HCT116 (cell line): ENCODE measurements around the gene PCDHGA1. TPM values are rescaled to one million over a fixed set of nuclear protein-coding genes. Genes with fewer than 3 reads are reported as not detected.

Experiments used
- ATAC-seq: fragments of 200-7000 bp; cut with Tn5 transposase; 2 replicates; pipeline ENCODE4 v1.9.1; 2020; ENCODE audit warnings: mild to moderate bottlenecking, moderate library complexity
- BruUV-seq: library from RNA; stranded (reverse); fragments of 400-500 nt; replicated peaks from 2 replicates; lab custom pipeline; 2021; lab: Mats Ljungman, UMichigan
- CTCF ChIA-PET: fragments of 300-600 bp; sonication (Branson Sonifier 250); formaldehyde crosslinking; loops from one replicate; lab custom pipeline; 2021; ENCODE audit warnings: antibody characterized with exemption; lab: Charles Lee
- POLR2A ChIA-PET: fragments of 300-600, 350-600 bp; sonication (Branson Sonifier 250); formaldehyde crosslinking; loops from one replicate; lab custom pipeline; 2021; ENCODE audit warnings: antibody characterized with exemption; lab: Charles Lee
- RAD21 ChIA-PET, 2 experiments: fragments of 300-600 bp; sonication (Branson Sonifier 250); formaldehyde crosslinking; loops; one replicate each; lab custom pipeline; 2023; ENCODE audit warnings: low total read pairs in 2 of 2; ENCODE audit not compliant: uncharacterized antibody in 2 of 2, unreplicated experiment in 2 of 2, low non-redundant PET in 1 of 2; lab: Charles Lee
- DNase-seq: peaks from one replicate; pipeline ENCODE4 v3.0.0-alpha.2; 2010; ENCODE audit warnings: low read depth, low spot score
- H2AFZ ChIP-seq: fragments of 200-600 bp; shearing (Covaris generic), sonication (generic); 2 replicates; pipeline ENCODE4 v1.6.1; 2017; ENCODE audit warnings: low read depth, mixed run types, mixed read lengths, antibody characterized with exemption, low read length; ENCODE audit not compliant: poor library complexity, severe bottlenecking
- H3K27ac ChIP-seq: 2 replicates; pipeline ENCODE4 v1.5.1; 2012; ENCODE audit warnings: low read depth, low read length
- H3K27me3 ChIP-seq: fragments of 200-600 bp; sonication (generic); 2 replicates; pipeline ENCODE4 v1.6.1; 2016; ENCODE audit warnings: mixed run types, low read length, mixed read lengths; ENCODE audit not compliant: insufficient read depth
- H3K36me3 ChIP-seq, 2 experiments: fragments of 200-500 bp in 1 of 2; fragments of 200-600 bp in 1 of 2; sonication (Bioruptor generic) in 1 of 2; sonication (generic) in 1 of 2; 2 replicates each; pipeline versions ENCODE4 v1.5.1 to v1.6.1; 2014 to 2016; ENCODE audit warnings: low read length in 2 of 2, inconsistent platforms in 1 of 2, mixed read lengths in 1 of 2, mixed run types in 1 of 2; ENCODE audit not compliant: insufficient read depth in 2 of 2, control insufficient read depth in 1 of 2
- H3K4me1 ChIP-seq, 2 experiments: fragments of 200-600 bp in 1 of 2; sonication (generic) in 1 of 2; 2 replicates each; pipeline versions ENCODE4 v1.5.1 to v1.6.1; 2012 to 2017; ENCODE audit warnings: low read length in 2 of 2, inconsistent platforms in 1 of 2, mild to moderate bottlenecking in 1 of 2, mixed read lengths in 1 of 2, mixed run types in 1 of 2, moderate library complexity in 1 of 2; ENCODE audit not compliant: insufficient read depth in 2 of 2, control insufficient read depth in 1 of 2
- H3K4me2 ChIP-seq: fragments of 200-600 bp; sonication (generic); 2 replicates; pipeline ENCODE4 v1.6.1; 2017; ENCODE audit warnings: mixed run types, low read length, mixed read lengths
- H3K4me3 ChIP-seq, 2 experiments: fragments of 200-600 bp in 1 of 2; sonication (generic) in 1 of 2; replicated peaks in 1 of 2; 2 replicates each; pipeline ENCODE4 v1.5.1; 2011 to 2016; ENCODE audit warnings: low read length in 2 of 2, control low read depth in 1 of 2, low read depth in 1 of 2, mild to moderate bottlenecking in 1 of 2, mixed read lengths in 1 of 2, mixed run types in 1 of 2
- H3K79me2 ChIP-seq: fragments of 200-600 bp; sonication (generic); 2 replicates; pipeline ENCODE4 v1.6.1; 2017; ENCODE audit warnings: mild to moderate bottlenecking, mixed run types, low read length, moderate library complexity, mixed read lengths; ENCODE audit not compliant: insufficient read depth
- H3K9ac ChIP-seq: fragments of 200-600 bp; sonication (generic); 2 replicates; pipeline ENCODE4 v1.6.1; 2016; ENCODE audit warnings: low read length, mixed read lengths
- H3K9me2 ChIP-seq: fragments of 200-600 bp; sonication (generic), shearing (Covaris generic); 2 replicates; pipeline ENCODE4 v1.6.1; 2017; ENCODE audit warnings: mixed run types, mild to moderate bottlenecking, moderate library complexity; ENCODE audit not compliant: insufficient read depth
- H3K9me3 ChIP-seq, 2 experiments: fragments of 200-500 bp in 1 of 2; fragments of 200-600 bp in 1 of 2; sonication (Bioruptor generic) in 1 of 2; sonication (generic) in 1 of 2; 2 replicates each; pipeline ENCODE4 v1.6.1; 2014 to 2017; ENCODE audit warnings: low read length in 2 of 2, mixed read lengths in 2 of 2, inconsistent platforms in 1 of 2, low read depth in 1 of 2, mild to moderate bottlenecking in 1 of 2, mixed run types in 1 of 2, moderate library complexity in 1 of 2; ENCODE audit not compliant: control insufficient read depth in 1 of 2, insufficient read depth in 1 of 2
- H4K20me1 ChIP-seq: fragments of 200-600 bp; sonication (generic), shearing (Covaris generic); 2 replicates; pipeline ENCODE4 v1.6.1; 2017; ENCODE audit warnings: mixed run types, mild to moderate bottlenecking, moderate library complexity; ENCODE audit not compliant: insufficient read depth
- ATF3 ChIP-seq: IDR thresholded peaks from 2 replicates; pipeline ENCODE4 v1.6.1; 2012
- CBX3 ChIP-seq: IDR thresholded peaks from 2 replicates; pipeline ENCODE4 v1.6.1; 2012; ENCODE audit warnings: low read depth
- CEBPB ChIP-seq: IDR thresholded peaks from 2 replicates; pipeline ENCODE4 v1.6.1; 2012; ENCODE audit warnings: low read depth
- EGR1 ChIP-seq: IDR thresholded peaks from 2 replicates; pipeline ENCODE4 v1.6.1; 2012; ENCODE audit warnings: low read depth
- EZH2 ChIP-seq: fragments of 200-600 bp; sonication (generic); IDR thresholded peaks from 2 replicates; pipeline ENCODE4 v1.6.1; 2017; ENCODE audit warnings: antibody characterized with exemption, mixed run types
- FOSL1 ChIP-seq: IDR thresholded peaks from 2 replicates; pipeline ENCODE4 v1.6.1; 2012; ENCODE audit warnings: low read depth
- JUND ChIP-seq: IDR thresholded peaks from 2 replicates; pipeline ENCODE4 v1.6.1; 2012
- POLR2A ChIP-seq: IDR thresholded peaks from 2 replicates; pipeline ENCODE4 v1.7.0; 2011; ENCODE audit warnings: borderline replicate concordance; ENCODE audit not compliant: insufficient read depth, insufficient read length; ENCODE audit errors: extremely low read depth
- POLR2AphosphoS5 ChIP-seq: IDR thresholded peaks from 2 replicates; pipeline ENCODE4 v1.6.1; 2011; ENCODE audit warnings: mild to moderate bottlenecking, low read depth, low read length, moderate library complexity
- RAD21 ChIP-seq: IDR thresholded peaks from 2 replicates; pipeline ENCODE4 v1.6.1; 2012; ENCODE audit warnings: low read depth, mild to moderate bottlenecking
- SIN3A ChIP-seq: IDR thresholded peaks from 2 replicates; pipeline ENCODE4 v1.6.1; 2012; ENCODE audit warnings: low read depth
- SP1 ChIP-seq: IDR thresholded peaks from 2 replicates; pipeline ENCODE4 v1.6.1; 2012; ENCODE audit warnings: low read depth
- SRF ChIP-seq: IDR thresholded peaks from 2 replicates; pipeline ENCODE4 v1.6.1; 2012; ENCODE audit warnings: low read depth
- YY1 ChIP-seq: IDR thresholded peaks from 2 replicates; pipeline ENCODE4 v1.6.1; 2011; ENCODE audit warnings: low read length, low read depth, moderate library complexity, mild to moderate bottlenecking; ENCODE audit not compliant: insufficient replicate concordance; ENCODE audit errors: extremely low read depth
- ZNF274 ChIP-seq: fragments of 200-500 bp; sonication (Bioruptor generic); IDR thresholded peaks from 2 replicates; pipeline ENCODE4 v1.6.1; 2014; ENCODE audit warnings: mild to moderate bottlenecking, low read depth, low read length, inconsistent platforms
- intact Hi-C: fragments of 100-400 bp; cut with micrococcal nuclease; formaldehyde crosslinking; loops from 2 replicates; pipeline ENCODE4 v1.10.0; 2022
- total RNA-seq: library from RNA; stranded (reverse); gene quantifications from one replicate; pipeline ENCODE4 v1.2.1, GENCODE V29; 2021; ENCODE audit not compliant: unreplicated experiment
- TF ChIP-seq, protein P1 (sequence below), 3 experiments: fragments of 200-600 bp in 1 of 3; sonication (generic) in 1 of 3; IDR thresholded peaks in 2 of 3; conservative IDR thresholded peaks in 1 of 3; 2 replicates each; pipeline ENCODE4 v1.5.1; 2012 to 2017; ENCODE audit warnings: low read depth in 2 of 3, low read length in 2 of 3, antibody characterized with exemption in 1 of 3, borderline replicate concordance in 1 of 3, control low read depth in 1 of 3, mild to moderate bottlenecking in 1 of 3, mixed read lengths in 1 of 3, mixed run types in 1 of 3, moderate library complexity in 1 of 3; ENCODE audit not compliant: insufficient read depth in 1 of 3
- TF ChIP-seq, protein P2 (sequence below): IDR thresholded peaks from 2 replicates; pipeline ENCODE4 v1.6.1; 2011; ENCODE audit warnings: mild to moderate bottlenecking, low read length, moderate library complexity; ENCODE audit not compliant: insufficient replicate concordance; ENCODE audit errors: extremely low read depth

Gene PCDHGA1
- total RNA-seq, 1 experiment from 2014 or later: 0.05 TPM

GRCh38 chr5:141515946-141516671 lies 185.8 kb downstream of the PCDHGA1 start:
- no peak overlapping the region for H3K27ac ChIP-seq
- TF ChIP-seq FOSL1 (no peak), CEBPB (no peak), JUND (no peak), SP1 (no peak), YY1 (no peak), CBX3 (no peak), POLR2AphosphoS5 (no peak), ATF3 (no peak), POLR2A (no peak), ZNF274 (no peak), EZH2 (no peak)
- no peak overlapping the region for H3K4me3 ChIP-seq
- peaks cover 9% of the 10 kb centered on the region; the same call in 1 of the 2 replicates for H3K79me2 ChIP-seq
- BruUV-seq: no TSS peak
- ATAC-seq: no peak
- intact Hi-C loops: loop anchor here (5.0 kb wide), 1 partner anchor 789 kb away; no protein-coding TSS in a partner anchor
- no peak overlapping the region for H3K9ac ChIP-seq
- no peaks in the 10 kb centered on the region for H3K9me2 ChIP-seq
- no peaks in the 10 kb centered on the region for H3K27me3 ChIP-seq
- peaks cover 16 to 37% of the 10 kb centered on the region in 2 experiments for H3K4me1 ChIP-seq
- ChIA-PET CTCF (interaction anchor here (1.1 kb wide), 1 partner anchor 103 kb away, joined by 3 read pairs; the partner anchor contains the start of gene PCDHGA10), RAD21 (no interaction called here), POLR2A (no interaction called here)
- H3K4me2 ChIP-seq: no peak overlapping the region
- H2AFZ ChIP-seq: no peak overlapping the region
- H3K9me3 ChIP-seq: no peaks in the 10 kb centered on the region
- no peaks in the 10 kb centered on the region for H4K20me1 ChIP-seq
- no peak for DNase-seq
- peaks cover 6 to 30% of the 10 kb centered on the region in 2 experiments; a peak in 2 of 4 replicates for H3K36me3 ChIP-seq

DNA sequence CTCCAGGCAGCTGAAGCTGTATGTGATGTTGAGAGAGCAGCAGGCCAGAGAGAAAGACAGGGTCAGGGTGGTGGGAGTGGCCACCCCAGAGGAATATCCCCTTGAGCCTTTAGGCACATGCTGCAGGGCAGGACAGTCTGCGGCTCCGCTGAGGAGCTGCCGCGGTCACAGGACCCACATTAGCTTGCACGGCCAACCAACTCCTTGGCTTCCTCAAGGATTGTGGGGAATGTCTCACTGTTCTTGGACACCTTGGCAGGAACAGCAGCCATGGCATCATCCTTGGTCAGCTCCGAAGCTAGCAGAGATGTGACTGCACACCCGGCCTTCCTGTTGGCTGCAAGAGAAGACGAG lies 186.3 kb downstream of the PCDHGA1 start:
- no TSS peak for BruUV-seq
- H3K4me1 ChIP-seq: peaks cover 20 to 43% of the 10 kb centered on the region in 2 experiments
- ATAC-seq (no peak), DNase-seq (no peak)
- no peaks in the 10 kb centered on the region for H3K9me2 ChIP-seq
- H4K20me1 ChIP-seq: no peaks in the 10 kb centered on the region
- H3K9ac ChIP-seq: no peak overlapping the region
- no peak overlapping the region for H3K27ac ChIP-seq
- no peak overlapping the region for H3K4me2 ChIP-seq
- peaks cover 6 to 30% of the 10 kb centered on the region in 2 experiments; a peak in 2 of 4 replicates for H3K36me3 ChIP-seq
- ChIA-PET POLR2A (no interaction called here), RAD21 (no interaction called here), CTCF (no interaction called here)
- no peak overlapping the region for H3K4me3 ChIP-seq
- no peak overlapping the region for H2AFZ ChIP-seq
- H3K9me3 ChIP-seq: no peaks in the 10 kb centered on the region
- intact Hi-C loops: loop anchor here (5.0 kb wide), 1 partner anchor 789 kb away; no protein-coding TSS in a partner anchor
- no peaks in the 10 kb centered on the region for H3K27me3 ChIP-seq
- peaks cover 9% of the 10 kb centered on the region; the same call in 1 of the 2 replicates for H3K79me2 ChIP-seq
- TF ChIP-seq RAD21 (no peak), SRF (no peak), POLR2AphosphoS5 (no peak), SIN3A (no peak), CEBPB (no peak), EZH2 (no peak), ZNF274 (no peak), FOSL1 (no peak), EGR1 (no peak)
- TF ChIP-seq, protein P1, sequence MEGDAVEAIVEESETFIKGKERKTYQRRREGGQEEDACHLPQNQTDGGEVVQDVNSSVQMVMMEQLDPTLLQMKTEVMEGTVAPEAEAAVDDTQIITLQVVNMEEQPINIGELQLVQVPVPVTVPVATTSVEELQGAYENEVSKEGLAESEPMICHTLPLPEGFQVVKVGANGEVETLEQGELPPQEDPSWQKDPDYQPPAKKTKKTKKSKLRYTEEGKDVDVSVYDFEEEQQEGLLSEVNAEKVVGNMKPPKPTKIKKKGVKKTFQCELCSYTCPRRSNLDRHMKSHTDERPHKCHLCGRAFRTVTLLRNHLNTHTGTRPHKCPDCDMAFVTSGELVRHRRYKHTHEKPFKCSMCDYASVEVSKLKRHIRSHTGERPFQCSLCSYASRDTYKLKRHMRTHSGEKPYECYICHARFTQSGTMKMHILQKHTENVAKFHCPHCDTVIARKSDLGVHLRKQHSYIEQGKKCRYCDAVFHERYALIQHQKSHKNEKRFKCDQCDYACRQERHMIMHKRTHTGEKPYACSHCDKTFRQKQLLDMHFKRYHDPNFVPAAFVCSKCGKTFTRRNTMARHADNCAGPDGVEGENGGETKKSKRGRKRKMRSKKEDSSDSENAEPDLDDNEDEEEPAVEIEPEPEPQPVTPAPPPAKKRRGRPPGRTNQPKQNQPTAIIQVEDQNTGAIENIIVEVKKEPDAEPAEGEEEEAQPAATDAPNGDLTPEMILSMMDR (IDR thresholded peaks at IDR 0.05 in 2 of 3, conservative IDR thresholded peaks at IDR 0.05 in 1 of 3; ENCODE audit: borderline replicate concordance in 1 of 3, insufficient read depth in 1 of 3, low read depth in 2 of 3, low read length in 2 of 3): no peak
- TF ChIP-seq, protein P2, sequence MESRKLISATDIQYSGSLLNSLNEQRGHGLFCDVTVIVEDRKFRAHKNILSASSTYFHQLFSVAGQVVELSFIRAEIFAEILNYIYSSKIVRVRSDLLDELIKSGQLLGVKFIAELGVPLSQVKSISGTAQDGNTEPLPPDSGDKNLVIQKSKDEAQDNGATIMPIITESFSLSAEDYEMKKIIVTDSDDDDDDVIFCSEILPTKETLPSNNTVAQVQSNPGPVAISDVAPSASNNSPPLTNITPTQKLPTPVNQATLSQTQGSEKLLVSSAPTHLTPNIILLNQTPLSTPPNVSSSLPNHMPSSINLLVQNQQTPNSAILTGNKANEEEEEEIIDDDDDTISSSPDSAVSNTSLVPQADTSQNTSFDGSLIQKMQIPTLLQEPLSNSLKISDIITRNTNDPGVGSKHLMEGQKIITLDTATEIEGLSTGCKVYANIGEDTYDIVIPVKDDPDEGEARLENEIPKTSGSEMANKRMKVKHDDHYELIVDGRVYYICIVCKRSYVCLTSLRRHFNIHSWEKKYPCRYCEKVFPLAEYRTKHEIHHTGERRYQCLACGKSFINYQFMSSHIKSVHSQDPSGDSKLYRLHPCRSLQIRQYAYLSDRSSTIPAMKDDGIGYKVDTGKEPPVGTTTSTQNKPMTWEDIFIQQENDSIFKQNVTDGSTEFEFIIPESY: no peak
